Measurements from ENCODE around the gene ATG16L2. TPM values are rescaled to one million over a fixed set of nuclear protein-coding genes. Genes with fewer than 3 reads are reported as not detected.

Gene ATG16L2
- total and polyA plus RNA-seq, 9 of the 15 experiments (the other 6 are each of a cell fraction or from before 2014, with no cell fraction given): 0.18 to 11.2 (median 6.2) TPM

DNA sequence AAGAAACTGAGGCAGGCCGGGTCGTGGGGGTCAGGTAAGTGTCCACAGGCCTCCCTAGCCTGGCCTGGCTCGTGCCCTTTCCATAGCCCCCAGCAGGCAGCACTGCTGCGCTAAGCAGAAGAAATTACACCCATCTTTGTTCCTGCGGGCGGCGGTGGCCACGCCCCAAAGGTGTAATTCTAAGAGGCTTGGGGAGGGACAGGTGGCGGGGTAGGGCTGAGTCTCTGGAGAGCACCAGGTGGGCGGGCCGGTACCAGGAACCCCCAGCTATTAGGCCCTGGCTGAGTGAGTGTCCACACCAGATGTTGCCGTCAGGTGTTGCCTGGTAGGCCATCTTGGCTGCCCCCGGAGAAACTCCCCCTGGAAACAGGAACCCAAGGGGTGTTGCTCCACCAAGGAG lies 49.7 kb upstream of the ATG16L2 start:
- ChIA-PET CTCF (ENCODE audit: low intra/inter-chr PET ratio) (no interaction called here), POLR2A (no interaction called here)
- in situ Hi-C loops (cut with MboI) (no loop called here), intact Hi-C loops (cut with micrococcal nuclease) (no loop called here)
- Histone ChIP-seq H4K20me1 (replicated peaks; ENCODE audit: control insufficient read depth, insufficient read depth, low read length) (no peaks in the 10 kb centered on the region), H2AFZ (ENCODE audit: low read depth, low read length) (no peak overlapping the region), H3K79me2 (ENCODE audit: control insufficient read depth, insufficient read depth, low read length) (no peaks in the 10 kb centered on the region; the same call in 2 of the 3 replicates), H3K36me3 (ENCODE audit: control insufficient read depth, insufficient read depth, low read length) (0 out of 3 replicates have a peak, but pooled peaks cover 2% of the 10 kb centered on the region), H3K9me1 (ENCODE audit: control insufficient read depth, insufficient read depth, low read length) (no peaks in the 10 kb centered on the region), H3K4me1 (replicated peaks in 1 of 2; ENCODE audit: control insufficient read depth in 2 of 2, insufficient read depth in 2 of 2, low read length in 2 of 2) (peaks cover 2 to 21% of the 10 kb centered on the region in 2 experiments), H3K9ac (ENCODE audit: insufficient read depth in 1 of 2, low read depth in 2 of 2, low read length in 2 of 2) (peak overlapping the region in 1 of 2 experiments; percentile 74; a peak in 1 of 4 replicates), H3K27ac (ENCODE audit: extremely low read depth, low read depth, low read length) (no peak overlapping the region), H3K27me3 (ENCODE audit: control insufficient read depth in 2 of 2, insufficient read depth in 2 of 2, low read length in 2 of 2) (no peaks in the 10 kb centered on the region), H3K9me3 (replicated peaks; ENCODE audit: control insufficient read depth, insufficient read depth, low read depth, low read length) (no peaks in the 10 kb centered on the region), H3K4me3 (no peak overlapping the region), H3K4me2 (ENCODE audit: insufficient read depth, low read length) (no peak overlapping the region)
- 79% methylated on average over 13 of the region's 13 CpGs for WGBS (ENCODE audit: insufficient coverage, low coverage, missing lambda C conversion rate)
- FAIRE-seq (no peak), ATAC-seq (peak; percentile 59), DNase-seq (ENCODE audit: extremely low read depth in 1 of 4, low spot score in 3 of 4) (peak in 1 of 4 experiments; percentile 32)
- no TSS peak for BruUV-seq (replicated peaks)
- TF ChIP-seq, protein P1, sequence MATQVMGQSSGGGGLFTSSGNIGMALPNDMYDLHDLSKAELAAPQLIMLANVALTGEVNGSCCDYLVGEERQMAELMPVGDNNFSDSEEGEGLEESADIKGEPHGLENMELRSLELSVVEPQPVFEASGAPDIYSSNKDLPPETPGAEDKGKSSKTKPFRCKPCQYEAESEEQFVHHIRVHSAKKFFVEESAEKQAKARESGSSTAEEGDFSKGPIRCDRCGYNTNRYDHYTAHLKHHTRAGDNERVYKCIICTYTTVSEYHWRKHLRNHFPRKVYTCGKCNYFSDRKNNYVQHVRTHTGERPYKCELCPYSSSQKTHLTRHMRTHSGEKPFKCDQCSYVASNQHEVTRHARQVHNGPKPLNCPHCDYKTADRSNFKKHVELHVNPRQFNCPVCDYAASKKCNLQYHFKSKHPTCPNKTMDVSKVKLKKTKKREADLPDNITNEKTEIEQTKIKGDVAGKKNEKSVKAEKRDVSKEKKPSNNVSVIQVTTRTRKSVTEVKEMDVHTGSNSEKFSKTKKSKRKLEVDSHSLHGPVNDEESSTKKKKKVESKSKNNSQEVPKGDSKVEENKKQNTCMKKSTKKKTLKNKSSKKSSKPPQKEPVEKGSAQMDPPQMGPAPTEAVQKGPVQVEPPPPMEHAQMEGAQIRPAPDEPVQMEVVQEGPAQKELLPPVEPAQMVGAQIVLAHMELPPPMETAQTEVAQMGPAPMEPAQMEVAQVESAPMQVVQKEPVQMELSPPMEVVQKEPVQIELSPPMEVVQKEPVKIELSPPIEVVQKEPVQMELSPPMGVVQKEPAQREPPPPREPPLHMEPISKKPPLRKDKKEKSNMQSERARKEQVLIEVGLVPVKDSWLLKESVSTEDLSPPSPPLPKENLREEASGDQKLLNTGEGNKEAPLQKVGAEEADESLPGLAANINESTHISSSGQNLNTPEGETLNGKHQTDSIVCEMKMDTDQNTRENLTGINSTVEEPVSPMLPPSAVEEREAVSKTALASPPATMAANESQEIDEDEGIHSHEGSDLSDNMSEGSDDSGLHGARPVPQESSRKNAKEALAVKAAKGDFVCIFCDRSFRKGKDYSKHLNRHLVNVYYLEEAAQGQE (IDR thresholded peaks at IDR 0.05; ENCODE audit: borderline replicate concordance): peak; percentile 13; the same call in 1 of the 2 replicates
- TF ChIP-seq, protein P1 (CRISPR knock-in tag; IDR thresholded peaks at IDR 0.05; ENCODE audit: low read depth): no peak
- TF ChIP-seq, protein P2, sequence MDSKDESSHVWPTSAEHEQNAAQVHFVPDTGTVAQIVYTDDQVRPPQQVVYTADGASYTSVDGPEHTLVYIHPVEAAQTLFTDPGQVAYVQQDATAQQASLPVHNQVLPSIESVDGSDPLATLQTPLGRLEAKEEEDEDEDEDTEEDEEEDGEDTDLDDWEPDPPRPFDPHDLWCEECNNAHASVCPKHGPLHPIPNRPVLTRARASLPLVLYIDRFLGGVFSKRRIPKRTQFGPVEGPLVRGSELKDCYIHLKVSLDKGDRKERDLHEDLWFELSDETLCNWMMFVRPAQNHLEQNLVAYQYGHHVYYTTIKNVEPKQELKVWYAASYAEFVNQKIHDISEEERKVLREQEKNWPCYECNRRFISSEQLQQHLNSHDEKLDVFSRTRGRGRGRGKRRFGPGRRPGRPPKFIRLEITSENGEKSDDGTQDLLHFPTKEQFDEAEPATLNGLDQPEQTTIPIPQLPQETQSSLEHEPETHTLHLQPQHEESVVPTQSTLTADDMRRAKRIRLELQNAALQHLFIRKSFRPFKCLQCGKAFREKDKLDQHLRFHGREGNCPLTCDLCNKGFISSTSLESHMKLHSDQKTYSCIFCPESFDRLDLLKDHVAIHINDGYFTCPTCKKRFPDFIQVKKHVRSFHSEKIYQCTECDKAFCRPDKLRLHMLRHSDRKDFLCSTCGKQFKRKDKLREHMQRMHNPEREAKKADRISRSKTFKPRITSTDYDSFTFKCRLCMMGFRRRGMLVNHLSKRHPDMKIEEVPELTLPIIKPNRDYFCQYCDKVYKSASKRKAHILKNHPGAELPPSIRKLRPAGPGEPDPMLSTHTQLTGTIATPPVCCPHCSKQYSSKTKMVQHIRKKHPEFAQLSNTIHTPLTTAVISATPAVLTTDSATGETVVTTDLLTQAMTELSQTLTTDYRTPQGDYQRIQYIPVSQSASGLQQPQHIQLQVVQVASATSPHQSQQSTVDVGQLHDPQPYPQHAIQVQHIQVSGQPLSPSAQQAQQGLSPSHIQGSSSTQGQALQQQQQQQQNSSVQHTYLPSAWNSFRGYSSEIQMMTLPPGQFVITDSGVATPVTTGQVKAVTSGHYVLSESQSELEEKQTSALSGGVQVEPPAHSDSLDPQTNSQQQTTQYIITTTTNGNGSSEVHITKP (IDR thresholded peaks at IDR 0.05; ENCODE audit: partially characterized antibody): no peak
- TF ChIP-seq ZNF121 (CRISPR knock-in tag; conservative IDR thresholded peaks at IDR 0.05) (no peak), SIN3A (IDR thresholded peaks at IDR 0.05; ENCODE audit: borderline replicate concordance in 2 of 2, control insufficient read depth in 1 of 2, low read depth in 2 of 2, low read length in 2 of 2) (no peak), GTF2A2 (tag; IDR thresholded peaks at IDR 0.05) (no peak), MAFF (IDR thresholded peaks at IDR 0.05; ENCODE audit: low read length) (no peak)

All from K562 (cell line).